ENCODE measurements around the gene MARCHF4. TPM values are rescaled to one million over a fixed set of nuclear protein-coding genes. Genes with fewer than 3 reads are reported as not detected.

The MARCHF4 gene
- total and polyA plus RNA-seq, 9 of the 15 experiments (the other 6 are each of a cell fraction or from before 2014, with no cell fraction given), result 0.05 TPM; not detected in 8

DNA sequence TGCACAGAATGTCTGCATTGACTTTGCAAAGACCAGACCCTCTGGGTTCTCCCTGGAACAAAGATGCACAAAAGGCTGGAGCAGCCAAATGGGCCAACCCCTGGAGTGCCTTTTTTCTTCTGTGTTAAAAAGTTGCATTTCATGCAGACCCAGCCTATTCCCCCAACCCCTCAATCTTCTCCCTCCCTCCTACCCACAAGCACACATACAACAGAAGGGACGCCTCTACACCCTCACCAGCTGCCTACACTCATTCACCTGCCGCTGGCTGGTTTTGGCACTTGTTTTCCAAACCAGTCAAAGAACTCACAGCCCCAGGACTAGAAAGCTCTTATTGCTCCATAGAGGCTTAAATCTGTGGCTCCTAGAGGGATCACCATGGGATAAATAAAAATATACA lies 16.6 kb downstream of the MARCHF4 start:
- Histone ChIP-seq H3K4me3 (no peak overlapping the region), H3K9me1 (ENCODE audit: control insufficient read depth, insufficient read depth, low read length) (no peaks in the 10 kb centered on the region), H3K9ac (ENCODE audit: insufficient read depth in 1 of 2, low read depth in 2 of 2, low read length in 2 of 2) (no peak overlapping the region), H3K4me2 (ENCODE audit: insufficient read depth, low read length) (no peak overlapping the region), H3K4me1 (replicated peaks in 1 of 2; ENCODE audit: control insufficient read depth in 2 of 2, insufficient read depth in 2 of 2, low read length in 2 of 2) (peaks cover 0 to 13% of the 10 kb centered on the region in 2 experiments; a peak in 2 of 5 replicates), H3K9me3 (replicated peaks; ENCODE audit: control insufficient read depth, insufficient read depth, low read depth, low read length) (no peaks in the 10 kb centered on the region), H3K36me3 (ENCODE audit: control insufficient read depth, insufficient read depth, low read length) (no peaks in the 10 kb centered on the region), H3K27me3 (ENCODE audit: control insufficient read depth in 2 of 2, insufficient read depth in 2 of 2, low read length in 2 of 2) (no peaks in the 10 kb centered on the region), H3K79me2 (ENCODE audit: control insufficient read depth, insufficient read depth, low read length) (no peaks in the 10 kb centered on the region), H4K20me1 (replicated peaks; ENCODE audit: control insufficient read depth, insufficient read depth, low read length) (no peaks in the 10 kb centered on the region), H2AFZ (ENCODE audit: low read depth, low read length) (no peak overlapping the region), H3K27ac (ENCODE audit: extremely low read depth, low read depth, low read length) (no peak overlapping the region)
- ATAC-seq (no peak), FAIRE-seq (no peak), DNase-seq (ENCODE audit: extremely low read depth in 1 of 4, low spot score in 3 of 4) (no peak)
- ChIA-PET CTCF (ENCODE audit: low intra/inter-chr PET ratio) (no interaction called here), POLR2A (no interaction called here)
- intact Hi-C loops (cut with micrococcal nuclease) (no loop called here), in situ Hi-C loops (cut with MboI) (no loop called here)
- TF ChIP-seq PTBP1 (IDR thresholded peaks at IDR 0.05; ENCODE audit: low read depth, low read length), result no peak
- no peak for TF ChIP-seq NFIC (IDR thresholded peaks at IDR 0.05)
- no peak for TF ChIP-seq PCBP1 (IDR thresholded peaks at IDR 0.05; ENCODE audit: low read depth, low read length, poor library complexity, severe bottlenecking)
- no peak for TF ChIP-seq SP1 (CRISPR knock-in tag; IDR thresholded peaks at IDR 0.05)
- TF ChIP-seq NCOR1 (IDR thresholded peaks at IDR 0.05), result no peak
- no peak for TF ChIP-seq ZBTB1 (CRISPR knock-in tag; IDR thresholded peaks at IDR 0.05; ENCODE audit: borderline replicate concordance, low read depth)
- TF ChIP-seq POU5F1 (IDR thresholded peaks at IDR 0.05; ENCODE audit: borderline replicate concordance, low read depth, low read length, partially characterized antibody), result no peak
- no peak for TF ChIP-seq GTF2F1 (IDR thresholded peaks at IDR 0.05; ENCODE audit: low read depth, low read length)
- TF ChIP-seq HNRNPLL (IDR thresholded peaks at IDR 0.05; ENCODE audit: low read depth, low read length, poor library complexity, severe bottlenecking), result no peak
- no peak for TF ChIP-seq ZNF239 (CRISPR knock-in tag; IDR thresholded peaks at IDR 0.05)
- TF ChIP-seq, protein P1, sequence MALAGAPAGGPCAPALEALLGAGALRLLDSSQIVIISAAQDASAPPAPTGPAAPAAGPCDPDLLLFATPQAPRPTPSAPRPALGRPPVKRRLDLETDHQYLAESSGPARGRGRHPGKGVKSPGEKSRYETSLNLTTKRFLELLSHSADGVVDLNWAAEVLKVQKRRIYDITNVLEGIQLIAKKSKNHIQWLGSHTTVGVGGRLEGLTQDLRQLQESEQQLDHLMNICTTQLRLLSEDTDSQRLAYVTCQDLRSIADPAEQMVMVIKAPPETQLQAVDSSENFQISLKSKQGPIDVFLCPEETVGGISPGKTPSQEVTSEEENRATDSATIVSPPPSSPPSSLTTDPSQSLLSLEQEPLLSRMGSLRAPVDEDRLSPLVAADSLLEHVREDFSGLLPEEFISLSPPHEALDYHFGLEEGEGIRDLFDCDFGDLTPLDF (CRISPR knock-in tag; IDR thresholded peaks at IDR 0.05), result no peak
- no peak for TF ChIP-seq HNRNPH1 (optimal IDR thresholded peaks at IDR 0.05; ENCODE audit: low read depth, low read length)
- no peak for TF ChIP-seq EHMT2 (IDR thresholded peaks at IDR 0.05)
- no peak for TF ChIP-seq HNRNPUL1 (IDR thresholded peaks at IDR 0.05; ENCODE audit: low read length)
- TF ChIP-seq, protein P2, sequence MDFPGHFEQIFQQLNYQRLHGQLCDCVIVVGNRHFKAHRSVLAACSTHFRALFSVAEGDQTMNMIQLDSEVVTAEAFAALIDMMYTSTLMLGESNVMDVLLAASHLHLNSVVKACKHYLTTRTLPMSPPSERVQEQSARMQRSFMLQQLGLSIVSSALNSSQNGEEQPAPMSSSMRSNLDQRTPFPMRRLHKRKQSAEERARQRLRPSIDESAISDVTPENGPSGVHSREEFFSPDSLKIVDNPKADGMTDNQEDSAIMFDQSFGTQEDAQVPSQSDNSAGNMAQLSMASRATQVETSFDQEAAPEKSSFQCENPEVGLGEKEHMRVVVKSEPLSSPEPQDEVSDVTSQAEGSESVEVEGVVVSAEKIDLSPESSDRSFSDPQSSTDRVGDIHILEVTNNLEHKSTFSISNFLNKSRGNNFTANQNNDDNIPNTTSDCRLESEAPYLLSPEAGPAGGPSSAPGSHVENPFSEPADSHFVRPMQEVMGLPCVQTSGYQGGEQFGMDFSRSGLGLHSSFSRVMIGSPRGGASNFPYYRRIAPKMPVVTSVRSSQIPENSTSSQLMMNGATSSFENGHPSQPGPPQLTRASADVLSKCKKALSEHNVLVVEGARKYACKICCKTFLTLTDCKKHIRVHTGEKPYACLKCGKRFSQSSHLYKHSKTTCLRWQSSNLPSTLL (IDR thresholded peaks at IDR 0.05), result no peak
- BruUV-seq (replicated peaks), result no TSS peak
- 10% methylated on average over 2 of the region's 2 CpGs for WGBS (ENCODE audit: insufficient coverage, low coverage, missing lambda C conversion rate)

Measured in K562 (cell line).